IPS-NIHi7 (cell line): Measurements from ENCODE around the gene SNX3.

Experiments used
- DNase-seq: peaks from one replicate; pipeline ENCODE4 v3.0.0; 2012; ENCODE audit warnings: mixed read lengths; ENCODE audit errors: extremely low spot score

Gene SNX3

DNA sequence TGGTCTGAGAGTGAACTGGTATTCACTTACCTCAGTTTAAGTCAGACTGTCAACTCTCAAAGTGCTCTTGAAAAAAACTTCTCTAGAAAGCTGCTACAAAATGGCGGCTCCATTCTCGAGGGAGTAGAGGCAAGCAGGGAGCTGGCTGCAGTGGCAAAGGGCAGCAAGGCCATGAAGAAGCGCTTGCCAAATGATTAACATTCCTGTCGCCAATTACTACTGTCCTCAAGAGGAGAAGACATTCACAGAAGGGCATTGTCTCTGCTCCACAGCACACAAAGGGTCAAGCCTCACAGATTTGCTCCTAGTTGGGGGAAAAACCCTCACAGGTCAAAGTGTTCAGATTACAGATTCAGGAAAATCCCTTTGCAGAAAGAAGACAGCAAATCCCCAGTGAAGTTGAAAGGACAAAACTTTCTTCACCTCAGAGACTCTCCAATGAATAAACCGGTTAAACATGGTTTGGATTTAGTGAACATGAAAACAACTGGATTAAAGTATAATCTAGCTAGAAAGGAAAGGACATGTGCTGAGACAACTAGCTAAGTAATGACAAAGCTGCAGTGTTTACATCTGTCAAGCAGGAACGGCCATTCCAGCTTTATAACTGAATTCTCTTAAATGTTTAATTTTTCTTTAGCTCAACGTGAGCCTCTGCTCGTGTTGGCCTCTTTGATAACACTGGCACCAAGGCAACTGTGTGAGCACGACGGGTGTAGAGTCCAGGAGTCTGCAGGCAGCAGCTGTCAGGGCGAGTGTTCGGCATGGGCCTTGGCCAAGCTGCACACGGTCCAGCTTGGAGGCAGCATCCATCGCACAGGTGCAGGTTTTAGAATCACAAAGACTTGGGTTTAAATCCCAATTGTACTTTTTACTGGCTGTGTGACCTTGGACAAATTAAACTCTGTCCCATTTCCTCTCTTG lies 57.4 kb downstream of the SNX3 start:
- DNase-seq = no peak

DNA sequence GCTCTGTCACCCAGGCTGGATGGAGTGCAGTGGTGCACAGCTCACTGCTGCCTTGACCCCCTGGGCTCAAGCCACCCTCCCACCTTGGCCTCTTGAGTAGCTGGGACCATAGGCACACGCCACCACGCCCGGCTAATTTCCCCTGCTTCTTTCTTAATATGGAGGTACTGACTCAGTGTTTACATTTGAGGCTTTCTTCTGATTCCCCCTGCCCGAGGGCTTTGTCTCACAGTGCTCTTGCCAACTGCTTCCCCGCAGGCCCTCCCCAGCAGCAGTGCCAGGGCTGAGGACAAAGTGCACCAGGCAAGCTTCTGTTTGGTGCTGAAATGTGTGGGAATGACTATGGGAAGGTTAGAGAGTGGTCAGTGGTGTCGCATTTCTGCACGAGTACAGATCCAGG lies 60.2 kb downstream of the SNX3 start:
- no peak for DNase-seq

- no peak for DNase-seq
Measured at GRCh38 chr6:108200186-108200585, 60.7 kb downstream of the SNX3 start.

GRCh38 chr6:108198761-108199498 lies 61.9 kb downstream of the SNX3 start:
- DNase-seq = no peak

DNA sequence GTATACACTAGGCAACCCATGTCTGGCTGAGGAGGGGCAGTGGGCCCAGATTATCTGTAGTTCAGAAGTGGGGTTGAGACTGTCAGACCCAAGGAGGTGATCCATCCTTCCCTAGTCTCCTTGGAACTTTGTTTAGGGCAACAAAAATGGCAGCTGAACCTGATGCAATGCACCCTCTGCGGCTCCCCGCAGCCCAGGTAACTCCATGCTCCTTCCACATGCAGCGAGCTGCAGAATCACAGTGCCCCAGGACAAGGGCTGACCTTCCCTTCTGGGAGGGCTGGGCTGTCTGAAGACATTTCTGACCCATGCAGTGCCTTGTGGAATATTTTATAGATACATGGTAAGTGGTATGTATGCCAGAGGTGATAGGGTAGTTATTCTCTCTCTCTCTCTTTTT lies 65.6 kb downstream of the SNX3 start:
- DNase-seq = no peak

GRCh38 chr6:108194503-108194902 lies 66.3 kb downstream of the SNX3 start:
- no peak for DNase-seq

DNA sequence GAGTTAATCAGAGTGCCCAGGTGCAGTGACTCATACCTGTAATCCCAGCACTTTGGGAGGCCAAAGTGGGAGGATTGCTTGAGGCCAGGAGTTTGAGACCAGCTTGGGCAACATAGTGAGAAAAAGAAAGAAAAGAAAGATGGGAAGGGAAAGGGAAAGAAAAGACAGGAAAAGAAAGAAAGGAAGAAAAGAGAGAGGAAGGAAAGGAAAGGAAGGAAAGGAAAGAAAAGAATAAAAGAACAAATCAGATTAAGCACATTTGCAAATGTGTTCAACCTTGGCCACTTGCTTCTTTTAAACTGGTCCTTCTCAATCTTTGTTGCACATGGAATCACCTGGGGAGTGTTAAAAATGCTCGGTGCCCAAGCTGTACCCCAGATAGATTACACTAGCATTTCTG lies 67.0 kb downstream of the SNX3 start:
- DNase-seq = no peak

GRCh38 chr6:108193131-108193530 lies 67.7 kb downstream of the SNX3 start:
- no peak for DNase-seq

DNA sequence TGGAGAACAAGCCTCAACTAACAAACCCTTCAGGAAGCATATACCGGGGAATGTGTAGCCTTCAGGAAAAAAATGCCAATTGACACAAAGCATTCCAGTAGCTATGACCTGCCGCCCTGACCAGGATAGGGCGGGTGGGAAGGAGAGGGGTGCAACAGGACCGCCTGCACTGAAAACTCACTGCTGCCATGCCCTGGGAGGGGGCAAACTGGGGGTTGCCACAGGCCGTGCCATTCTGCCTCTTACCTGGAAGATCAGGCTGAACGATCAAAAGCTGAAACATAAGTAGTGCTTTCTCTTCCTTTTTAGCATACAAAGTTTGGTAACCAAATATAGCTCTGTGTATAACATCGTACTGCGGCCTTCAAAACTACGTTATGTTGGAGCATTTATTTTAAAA lies 73.3 kb downstream of the SNX3 start:
- DNase-seq = no peak

GRCh38 chr6:108186226-108186625 lies 74.6 kb downstream of the SNX3 start:
- no peak for DNase-seq

GRCh38 chr6:108180776-108181175 lies 80.1 kb downstream of the SNX3 start:
- no peak for DNase-seq

- DNase-seq = no peak
Measured at GRCh38 chr6:108180266-108180665, 80.6 kb downstream of the SNX3 start.

DNA sequence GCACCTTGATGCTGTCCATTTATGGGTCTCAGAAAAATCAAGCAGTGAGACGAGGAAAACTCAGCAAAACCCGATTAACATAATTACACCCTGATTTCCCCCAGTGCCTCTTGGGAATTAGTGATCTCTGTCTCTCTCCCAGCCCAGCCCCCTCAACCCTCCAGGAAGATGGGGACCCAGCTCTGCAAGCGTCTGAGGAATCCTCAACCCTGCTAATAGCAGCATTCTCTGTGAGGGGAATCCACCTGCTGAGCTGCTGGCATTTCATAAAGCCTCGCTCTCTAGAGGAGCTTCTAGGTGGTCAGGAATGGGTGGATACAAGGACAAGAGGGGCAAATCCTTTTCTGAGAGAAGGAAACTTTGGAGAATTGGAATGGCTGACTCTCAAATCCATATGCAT lies 81.1 kb downstream of the SNX3 start:
- DNase-seq = no peak

DNA sequence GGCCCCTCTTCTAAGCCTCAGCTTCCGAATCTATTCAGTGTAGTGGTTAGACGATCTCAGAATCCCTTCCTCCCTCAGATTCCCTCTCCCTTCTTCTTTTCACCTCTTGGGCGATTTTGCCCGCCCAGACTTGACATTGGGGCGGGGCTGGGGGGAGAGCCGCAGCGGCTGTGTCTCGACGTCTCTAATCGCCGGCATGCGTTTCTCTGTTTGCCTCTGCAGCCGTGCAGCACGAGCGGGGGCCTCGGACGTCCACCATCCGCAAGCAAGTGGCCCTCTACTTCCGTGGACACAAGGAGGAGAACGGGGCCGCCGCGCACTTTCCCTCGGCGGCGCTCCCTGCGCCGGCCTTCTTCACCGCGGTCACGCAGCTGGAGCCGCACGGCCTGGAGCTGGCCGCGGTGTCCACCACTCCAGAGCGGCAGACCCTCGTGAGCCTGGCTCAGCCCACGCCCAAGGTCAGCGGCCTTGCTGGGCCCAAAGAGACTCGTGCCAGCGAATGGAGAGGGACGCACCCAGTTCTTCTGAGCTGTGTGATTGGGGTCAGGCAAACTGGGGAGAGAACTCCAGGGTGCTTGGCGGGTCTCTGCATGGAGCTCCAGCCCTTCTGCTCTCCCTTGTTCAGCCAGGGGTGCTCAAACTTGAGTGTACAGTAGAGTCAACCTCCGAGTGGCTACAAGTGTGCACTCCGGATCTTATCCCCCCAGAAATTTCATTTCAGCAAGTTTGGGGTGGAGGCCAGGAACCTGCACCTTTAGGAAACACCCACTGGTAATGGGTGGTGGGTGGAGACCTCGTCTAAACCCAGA lies 84.4 kb downstream of the SNX3 start:
- no peak for DNase-seq

DNA sequence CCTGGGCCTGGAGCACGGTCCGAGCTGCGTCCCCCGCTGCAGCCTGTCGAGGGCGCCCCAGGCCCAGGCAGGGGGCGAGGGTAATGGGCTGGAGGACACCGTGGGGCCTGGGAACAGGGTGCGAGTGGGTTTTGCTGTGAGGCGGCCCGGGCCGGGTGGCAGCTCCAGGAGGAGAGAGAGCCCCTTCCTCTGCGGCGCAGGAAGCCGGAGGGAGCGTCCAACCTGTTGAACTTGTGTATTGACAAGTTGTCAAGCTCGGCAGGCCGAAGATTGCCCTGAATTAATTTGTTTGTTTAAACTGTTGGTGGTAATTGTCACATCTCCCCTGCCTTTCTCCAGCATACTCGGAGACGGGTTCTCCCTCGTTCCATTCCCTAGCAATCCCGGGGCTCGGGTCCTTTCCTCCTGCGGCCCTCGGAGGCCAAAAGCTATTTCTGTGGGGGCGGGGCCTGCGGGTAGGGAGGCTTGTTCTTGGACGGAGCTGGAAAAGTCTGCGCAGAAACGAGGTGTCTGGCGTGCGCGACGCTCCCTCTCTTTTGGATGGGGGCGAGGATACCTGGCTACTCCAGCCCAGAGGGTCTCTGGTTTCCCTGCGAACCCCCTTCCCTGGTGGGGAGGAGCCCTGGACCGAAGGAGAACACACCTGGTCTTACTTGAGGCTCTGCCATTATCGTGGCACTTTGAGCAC lies 85.1 kb downstream of the SNX3 start:
- no peak for DNase-seq

- DNase-seq = no peak
Measured at GRCh38 chr6:108175176-108175591, 85.7 kb downstream of the SNX3 start.

GRCh38 chr6:108174371-108175175 lies 86.3 kb downstream of the SNX3 start:
- DNase-seq = peak; percentile 80

- DNase-seq = no peak
Measured at GRCh38 chr6:108171918-108172516, 88.8 kb downstream of the SNX3 start.

DNA sequence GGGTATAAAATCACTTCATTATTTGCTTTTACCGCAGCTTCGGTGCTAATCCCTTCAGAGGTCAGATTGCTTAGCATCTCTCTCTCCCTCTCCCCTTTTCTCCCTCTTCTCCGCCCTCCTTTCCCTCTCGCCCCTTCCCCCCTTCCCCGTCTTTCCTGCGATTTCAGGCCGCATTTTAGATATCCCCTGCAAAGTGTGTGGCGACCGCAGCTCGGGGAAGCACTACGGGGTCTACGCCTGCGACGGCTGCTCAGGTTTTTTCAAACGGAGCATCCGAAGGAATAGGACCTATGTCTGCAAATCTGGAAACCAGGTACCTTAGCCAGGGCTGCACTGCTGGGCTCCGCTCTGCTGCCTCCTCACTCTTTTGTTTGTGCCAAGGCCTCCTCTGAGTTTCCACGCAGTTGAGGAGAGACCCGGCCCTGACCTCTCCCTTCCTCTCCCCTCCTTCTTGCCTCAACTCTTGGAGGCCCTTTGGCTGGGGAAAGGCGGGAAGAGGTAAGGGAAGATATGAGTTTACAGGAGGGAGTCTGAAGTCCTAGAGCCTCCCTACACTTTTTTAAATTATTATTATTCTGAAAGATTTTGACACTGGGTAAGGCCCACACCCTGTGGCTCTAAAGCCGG lies 89.4 kb downstream of the SNX3 start:
- no peak for DNase-seq
